ENCODE results near the gene MYH11.
"Not testable (repeated sequence)": the region's sequence is repeated elsewhere in the genome, so short reads cannot be mapped to it uniquely, and the experiment has no call there.

GRCh38 chr16:15789816-15790215 lies 67.0 kb downstream of the MYH11 start:
- not testable (repeated sequence) for TF ChIP-seq POLR2A (IDR thresholded peaks at IDR 0.05; ENCODE audit: low read depth, low read length); POLR2AphosphoS5 (IDR thresholded peaks at IDR 0.05; ENCODE audit: low read depth, low read length); TAF1 (IDR thresholded peaks at IDR 0.05; ENCODE audit: borderline replicate concordance, low read depth, low read length)
